Myocyte (in vitro differentiated cells): ENCODE results near the gene RNF144B. TPM values are rescaled to one million over a fixed set of nuclear protein-coding genes. Genes with fewer than 3 reads are reported as not detected.

Experiments
- DNase-seq: peaks from one replicate; pipeline ENCODE4 v3.0.0-alpha.2; 2012; ENCODE audit warnings: low read depth
- total RNA-seq: library from RNA; depleted of rRNA; stranded (reverse); fragments of >200 nt; gene quantifications from 2 replicates; pipeline ENCODE4 v1.2.3, GENCODE V29; 2014

The RNF144B gene
- total RNA-seq, 1 donor from 2014 or later: 6.7 TPM

DNA sequence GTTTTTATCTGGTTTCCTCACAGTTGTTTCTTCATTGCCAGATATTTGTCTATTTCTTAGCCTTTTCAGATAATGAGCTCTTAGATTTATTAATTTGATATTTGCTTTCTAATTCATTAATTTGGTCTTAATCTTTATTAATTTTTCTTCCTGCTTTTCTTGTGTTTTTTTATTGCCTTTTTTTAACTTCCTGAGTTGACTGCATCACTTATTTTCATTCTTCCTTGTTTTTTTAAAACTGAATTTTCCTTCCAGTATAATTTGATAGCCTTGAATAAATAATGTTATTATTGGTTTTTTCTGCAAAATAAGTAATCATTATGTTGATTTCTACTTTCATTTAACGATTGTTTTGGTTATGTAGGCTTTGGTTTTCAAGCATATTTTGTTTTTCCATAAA is 91.5 kb downstream of the RNF144B start:
- no peak for DNase-seq

DNA sequence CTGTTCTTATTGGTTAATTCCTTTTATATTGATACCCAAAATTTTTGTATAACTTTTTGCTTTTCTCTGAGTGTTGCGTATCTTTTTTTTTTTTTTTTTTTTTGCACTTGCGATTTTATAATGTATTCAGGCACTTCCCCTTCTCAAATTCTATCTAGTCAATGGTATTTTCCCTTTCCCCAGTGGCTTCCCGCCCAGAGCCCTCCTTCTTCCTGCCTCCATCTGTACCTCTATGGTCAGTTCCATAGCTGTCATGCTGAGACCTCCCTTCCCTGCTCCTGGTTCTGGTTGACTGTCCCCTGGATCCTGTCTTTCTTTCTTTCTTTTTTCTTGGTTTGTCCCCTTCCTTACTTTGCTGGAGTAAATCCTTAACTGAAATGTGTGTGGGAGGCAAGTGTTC is 94.7 kb downstream of the RNF144B start:
- no peak for DNase-seq

DNA sequence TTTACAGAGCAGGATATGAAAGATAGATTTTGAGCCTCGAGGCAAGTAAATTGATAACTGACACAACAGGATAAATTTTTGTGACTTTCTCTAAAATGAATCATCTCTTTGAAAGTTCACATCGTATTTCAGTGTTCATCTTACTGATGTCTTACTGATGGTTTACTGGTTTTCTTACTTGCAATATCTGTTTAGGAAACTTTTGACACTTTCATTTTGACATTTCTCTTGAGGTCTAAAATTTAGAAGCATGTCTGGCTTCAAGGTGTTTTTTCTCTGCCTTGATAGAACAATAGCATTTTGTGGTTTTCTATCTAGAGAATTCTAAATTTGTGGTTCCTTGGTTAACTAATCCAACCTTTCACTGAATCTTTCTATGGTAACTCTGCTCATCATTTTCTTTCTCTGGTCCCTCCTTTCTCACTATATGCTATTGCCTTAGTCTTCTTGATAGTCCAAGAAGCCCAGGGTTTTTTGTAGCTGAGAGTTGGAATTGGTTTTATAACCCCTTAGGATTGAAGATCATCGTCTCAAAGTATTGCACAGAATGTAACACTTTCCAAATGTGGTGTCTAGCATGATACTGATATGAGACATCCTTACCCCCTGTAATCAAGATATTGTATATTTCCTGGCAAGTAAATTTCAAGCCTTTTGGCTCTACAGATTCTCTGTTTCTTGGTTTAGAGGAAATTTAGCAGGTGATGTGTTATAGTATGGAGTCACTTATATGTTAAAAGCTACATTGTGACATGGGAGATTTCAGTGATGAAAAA is 98.7 kb downstream of the RNF144B start:
- no peak for DNase-seq

DNA sequence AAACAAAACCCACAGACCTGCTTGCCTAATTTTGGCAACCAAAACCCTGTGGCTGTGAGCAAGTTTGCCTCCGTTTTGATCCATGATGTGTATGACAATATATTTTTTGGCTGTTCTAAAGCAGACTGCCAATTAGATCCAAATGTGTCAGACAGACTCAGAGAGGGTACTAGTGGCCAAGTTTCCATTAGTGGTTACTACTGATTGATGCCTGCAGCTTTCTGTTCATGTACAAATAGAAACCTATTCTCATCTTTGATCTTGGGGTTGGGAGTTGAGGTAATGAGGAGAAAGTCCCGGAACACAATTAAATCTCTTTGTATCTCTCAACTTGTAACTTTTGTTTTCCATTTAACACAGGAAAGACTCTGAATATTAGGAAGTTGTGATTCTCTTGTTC is 100.9 kb downstream of the RNF144B start:
- no peak for DNase-seq

DNA sequence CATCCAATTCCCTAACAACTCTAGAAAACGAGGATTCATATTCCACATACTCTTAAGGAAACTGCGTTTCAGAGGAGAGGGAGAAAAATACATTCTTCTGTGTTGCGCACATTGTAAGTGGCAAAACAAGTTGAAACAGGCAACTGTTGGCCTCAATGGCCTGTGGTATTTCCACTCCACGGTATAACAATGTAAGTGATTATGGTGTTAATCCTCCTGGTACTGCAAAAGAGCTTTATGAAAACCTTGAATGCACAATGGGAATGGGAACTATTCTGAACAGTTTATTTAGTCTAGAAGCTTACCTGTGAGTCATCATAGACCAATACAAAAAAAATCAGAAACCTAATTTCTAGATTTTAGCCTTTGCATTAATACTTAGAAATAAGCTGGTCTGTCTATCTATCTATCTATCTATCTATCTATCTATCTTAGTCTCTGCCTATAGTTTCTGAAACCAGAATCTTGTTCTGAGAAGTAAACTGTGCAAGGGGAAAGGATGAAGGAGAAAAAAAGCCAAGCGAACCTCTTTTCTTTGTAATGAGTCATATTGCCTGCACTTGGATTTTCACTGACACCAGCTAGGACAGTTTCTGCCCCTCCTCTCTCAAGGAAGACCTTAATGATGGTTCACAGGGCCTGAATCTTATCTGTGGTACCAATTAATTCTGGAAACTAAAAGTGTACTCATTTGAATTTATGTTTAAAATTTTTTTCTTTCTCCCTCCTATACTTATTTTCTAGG is 101.5 kb downstream of the RNF144B start:
- no peak for DNase-seq

DNA sequence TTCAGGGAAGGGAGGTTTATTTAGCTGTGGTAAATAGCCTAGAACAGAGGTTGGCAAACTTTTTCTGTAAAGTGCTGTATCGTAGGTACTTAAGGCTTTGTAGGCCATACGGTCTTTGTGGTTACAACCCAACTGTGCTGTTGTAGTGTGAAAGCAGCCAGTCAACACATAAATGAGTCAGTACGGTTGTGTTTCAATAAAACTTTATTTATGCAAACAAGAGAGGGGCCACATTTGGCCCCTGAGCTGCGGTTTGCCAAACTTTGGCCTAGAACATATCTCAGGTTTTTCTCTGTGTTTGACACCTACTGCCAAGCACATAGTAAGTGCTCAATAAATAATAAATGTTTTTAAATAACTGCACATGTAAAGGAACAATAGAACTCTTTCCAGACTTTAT is 102.2 kb downstream of the RNF144B start:
- DNase-seq: no peak

DNA sequence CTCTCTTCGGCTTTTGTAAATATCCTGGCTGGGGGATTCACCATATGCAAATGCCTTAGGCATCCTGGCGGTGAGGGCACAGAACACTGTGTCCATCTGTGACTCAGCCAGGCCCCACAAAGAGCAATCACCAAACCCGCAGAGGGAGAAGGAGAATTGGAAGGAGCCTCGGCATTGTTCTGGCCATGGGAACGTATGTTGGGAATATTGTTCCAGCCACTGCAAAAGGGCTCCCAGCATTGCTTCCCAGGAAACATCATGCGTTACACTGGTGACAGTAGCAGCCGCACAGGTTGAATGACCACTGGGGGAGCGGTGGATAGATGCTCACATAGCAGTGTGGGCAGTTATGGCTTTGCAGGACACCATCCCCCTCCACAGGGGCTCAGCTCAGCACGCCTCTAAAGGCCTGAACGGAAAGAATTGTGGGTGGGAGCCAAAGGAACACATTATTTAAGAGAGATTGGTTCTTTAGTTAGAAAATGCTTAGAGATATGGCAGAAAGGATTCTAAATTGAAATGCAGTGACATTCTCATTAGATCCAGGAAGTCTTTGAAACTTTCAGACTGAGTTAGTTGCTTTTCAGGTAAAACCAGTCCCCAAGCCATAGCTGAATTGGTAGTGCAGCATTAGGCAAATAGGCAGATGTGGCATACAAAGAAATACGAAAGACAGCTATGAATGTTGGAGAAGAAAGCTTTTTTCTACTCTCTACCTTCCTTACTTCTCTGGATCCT is 104.3 kb downstream of the RNF144B start:
- DNase-seq: no peak

- no peak for DNase-seq
These were observed 105.8 kb downstream of the RNF144B start for GRCh38 chr6:18492972-18493371.

- no peak for DNase-seq
These were observed 106.3 kb downstream of the RNF144B start for GRCh38 chr6:18493382-18493891.

DNA sequence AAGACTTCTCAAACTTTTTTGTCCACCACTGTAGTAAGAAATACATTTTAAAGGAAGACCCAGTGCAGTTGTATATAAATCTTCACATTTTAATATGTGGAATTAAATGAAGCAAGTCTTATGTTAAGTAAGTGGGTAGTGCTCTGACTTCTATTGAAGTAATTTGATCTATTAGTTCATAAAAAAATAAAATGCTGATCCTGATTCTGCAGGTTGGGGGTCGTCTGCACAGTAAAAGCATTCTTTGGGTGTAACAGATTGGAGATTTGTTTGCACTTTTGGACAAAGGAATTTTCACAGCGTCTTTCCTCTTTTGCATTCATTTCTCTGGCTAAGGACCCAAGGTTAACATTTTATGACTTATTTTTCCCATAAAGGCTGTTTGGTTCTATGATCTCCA is 106.8 kb downstream of the RNF144B start:
- DNase-seq: no peak

GRCh38 chr6:18495236-18495635 is 108.1 kb downstream of the RNF144B start:
- DNase-seq: no peak

- no peak for DNase-seq
These were observed 109.3 kb downstream of the RNF144B start for GRCh38 chr6:18496462-18496861.

GRCh38 chr6:18497006-18497405 is 109.9 kb downstream of the RNF144B start:
- no peak for DNase-seq

- DNase-seq: no peak
These were observed 111.3 kb downstream of the RNF144B start for GRCh38 chr6:18498408-18498807.

GRCh38 chr6:18500921-18501662 is 113.9 kb downstream of the RNF144B start:
- no peak for DNase-seq

GRCh38 chr6:18501663-18502013 is 114.5 kb downstream of the RNF144B start:
- DNase-seq: no peak

DNA sequence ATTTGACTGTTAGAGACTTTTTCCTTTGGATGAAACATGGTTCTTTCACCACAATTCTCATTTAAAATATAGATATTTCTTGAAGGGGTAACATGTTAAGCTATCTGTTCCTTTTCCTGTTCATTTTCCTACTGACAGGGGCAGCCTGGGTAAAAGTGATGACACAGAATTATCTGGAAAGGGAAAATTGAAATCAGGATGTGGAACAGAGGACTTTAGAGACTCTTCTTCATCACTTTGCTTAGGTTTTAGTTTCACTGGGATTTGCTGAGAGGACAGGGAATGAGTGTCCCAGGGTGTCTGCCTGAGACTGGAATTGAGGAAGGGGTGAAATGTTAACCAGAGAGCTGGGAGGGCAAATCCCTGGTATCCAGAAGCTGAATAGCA is 116.0 kb downstream of the RNF144B start:
- no peak for DNase-seq

DNA sequence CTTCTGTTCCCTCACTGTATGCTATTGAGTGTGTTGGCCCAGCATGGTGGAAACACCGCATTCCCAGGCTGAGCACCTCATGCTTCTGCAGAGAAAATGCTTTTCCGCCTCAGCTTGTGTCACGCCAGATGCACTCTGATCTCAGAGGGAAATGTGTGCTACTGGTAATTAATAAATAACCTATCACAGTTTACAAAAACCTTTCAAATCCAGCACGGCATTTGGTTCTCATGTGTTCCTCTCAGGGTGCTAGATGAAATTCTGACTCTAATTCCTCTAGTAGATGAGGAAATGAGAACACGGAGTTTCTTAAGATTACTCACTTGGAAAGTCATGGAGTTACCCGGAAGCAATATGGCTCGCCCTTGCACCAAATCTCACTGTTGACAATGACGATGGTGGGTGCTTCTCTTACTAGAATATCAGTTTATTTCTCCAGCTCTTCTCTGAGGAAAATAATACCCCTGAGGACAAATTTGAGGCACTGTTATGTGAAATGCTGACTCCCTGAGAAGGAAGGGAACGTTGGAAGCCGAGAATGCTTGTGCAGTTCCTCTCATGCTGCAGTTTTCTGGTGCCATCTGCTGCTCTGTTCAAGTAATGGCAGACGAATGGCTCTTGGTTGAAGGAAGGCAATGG is 116.6 kb downstream of the RNF144B start:
- peak; percentile 83 for DNase-seq

- DNase-seq: no peak
These were observed 117.1 kb downstream of the RNF144B start for GRCh38 chr6:18504232-18504596.

GRCh38 chr6:18506382-18507017 is 119.3 kb downstream of the RNF144B start:
- no peak for DNase-seq
